HG02610 (cell line): ENCODE data around the gene PTPN22.

Experiments used
- ATAC-seq: cut with Tn5 transposase; IDR thresholded peaks from one replicate; pipeline ENCODE4 v1.9.1; 2021; ENCODE audit warnings: mild to moderate bottlenecking, moderate library complexity; ENCODE audit not compliant: unreplicated experiment

The PTPN22 gene

GRCh38 chr1:113804421-113805255 lies 66.9 kb downstream of the PTPN22 start:
- no peak for ATAC-seq

GRCh38 chr1:113802367-113803007 lies 69.0 kb downstream of the PTPN22 start:
- no peak for ATAC-seq

GRCh38 chr1:113800487-113800886 lies 71.0 kb downstream of the PTPN22 start:
- ATAC-seq = no peak

- no peak for ATAC-seq
These were observed 74.0 kb downstream of the PTPN22 start for GRCh38 chr1:113797472-113797871.

GRCh38 chr1:113793878-113794834 lies 77.4 kb downstream of the PTPN22 start:
- peak; percentile 47 for ATAC-seq

GRCh38 chr1:113792986-113793385 lies 78.5 kb downstream of the PTPN22 start:
- no peak for ATAC-seq

GRCh38 chr1:113792471-113792870 lies 79.0 kb downstream of the PTPN22 start:
- ATAC-seq = peak; percentile 41

- ATAC-seq = no peak
These were observed 82.7 kb downstream of the PTPN22 start for GRCh38 chr1:113788802-113789201.

- no peak for ATAC-seq
These were observed 83.8 kb downstream of the PTPN22 start for GRCh38 chr1:113787663-113788062.

- no peak for ATAC-seq
These were observed 85.4 kb downstream of the PTPN22 start for GRCh38 chr1:113786069-113786468.

- ATAC-seq = peak; percentile 79
These were observed 87.3 kb downstream of the PTPN22 start for GRCh38 chr1:113784104-113784779.

- peak; percentile 65 for ATAC-seq
These were observed 88.0 kb downstream of the PTPN22 start for GRCh38 chr1:113783254-113784103.

GRCh38 chr1:113782406-113782805 lies 89.1 kb downstream of the PTPN22 start:
- ATAC-seq = no peak

GRCh38 chr1:113780374-113781146 lies 91.0 kb downstream of the PTPN22 start:
- ATAC-seq = peak; percentile 42

- ATAC-seq = no peak
These were observed 92.0 kb downstream of the PTPN22 start for GRCh38 chr1:113779542-113779941.

- ATAC-seq = no peak
These were observed 94.0 kb downstream of the PTPN22 start for GRCh38 chr1:113777561-113777960.

GRCh38 chr1:113770031-113770430 lies 101.5 kb downstream of the PTPN22 start:
- ATAC-seq = no peak

GRCh38 chr1:113769601-113769970 lies 101.9 kb downstream of the PTPN22 start:
- no peak for ATAC-seq
